GM18502 (cell line): ENCODE data around the gene MET.
"Not testable (repeated sequence)": the region's sequence is repeated elsewhere in the genome, so short reads cannot be mapped to it uniquely, and the experiment has no call there.

Experiments
- ATAC-seq: cut with Tn5 transposase; IDR thresholded peaks from one replicate; pipeline ENCODE4 v1.9.1; 2021; ENCODE audit warnings: mild to moderate bottlenecking; ENCODE audit not compliant: unreplicated experiment, poor library complexity

MET gene

GRCh38 chr7:116741625-116742316 is 69.8 kb downstream of the MET start:
- ATAC-seq: no peak

- no peak for ATAC-seq
Measured at GRCh38 chr7:116742641-116743040, 70.6 kb downstream of the MET start.

- not testable (repeated sequence) for ATAC-seq
Measured at GRCh38 chr7:116743835-116744234, 71.8 kb downstream of the MET start.

- ATAC-seq: not testable (repeated sequence)
Measured at GRCh38 chr7:116746388-116746787, 74.4 kb downstream of the MET start.

GRCh38 chr7:116751070-116751469 is 79.1 kb downstream of the MET start:
- not testable (repeated sequence) for ATAC-seq

- no peak for ATAC-seq
Measured at GRCh38 chr7:116752305-116753074, 80.5 kb downstream of the MET start.

GRCh38 chr7:116753130-116753529 is 81.1 kb downstream of the MET start:
- no peak for ATAC-seq

GRCh38 chr7:116754186-116754585 is 82.2 kb downstream of the MET start:
- no peak for ATAC-seq

GRCh38 chr7:116757283-116757682 is 85.3 kb downstream of the MET start:
- ATAC-seq: no peak

- not testable (repeated sequence) for ATAC-seq
Measured at GRCh38 chr7:116759642-116760041, 87.6 kb downstream of the MET start.

GRCh38 chr7:116762971-116763370 is 91.0 kb downstream of the MET start:
- no peak for ATAC-seq

- ATAC-seq: no peak
Measured at GRCh38 chr7:116763647-116764046, 91.7 kb downstream of the MET start.

- ATAC-seq: no peak
Measured at GRCh38 chr7:116766881-116767280, 94.9 kb downstream of the MET start.

- no peak for ATAC-seq
Measured at GRCh38 chr7:116769546-116769945, 97.5 kb downstream of the MET start.

GRCh38 chr7:116770941-116771340 is 98.9 kb downstream of the MET start:
- no peak for ATAC-seq

- ATAC-seq: no peak
Measured at GRCh38 chr7:116771640-116772039, 99.6 kb downstream of the MET start.

- no peak for ATAC-seq
Measured at GRCh38 chr7:116772423-116772863, 100.4 kb downstream of the MET start.

GRCh38 chr7:116772926-116773749 is 101.1 kb downstream of the MET start:
- no peak for ATAC-seq

- no peak for ATAC-seq
Measured at GRCh38 chr7:116776046-116776445, 104.0 kb downstream of the MET start.

GRCh38 chr7:116776610-116777289 is 104.8 kb downstream of the MET start:
- ATAC-seq: peak; percentile 61
